OCI-LY3 (cell line): Measurements from ENCODE around the gene LPP.
A peak's percentile ranks its signal among the peaks of the same experiment; 100 is the strongest.

Experiments used
- CTCF ChIP-seq: fragments of 200-600, 300-600 bp; sonication (generic); IDR thresholded peaks from 2 replicates; pipeline ENCODE4 v1.5.1; 2014; ENCODE audit warnings: antibody characterized with exemption, low read length, low read depth
- EZH2phosphoT487 ChIP-seq: fragments of 200-600 bp; shearing (Covaris generic); IDR thresholded peaks from 2 replicates; pipeline ENCODE4 v1.6.1; 2018; ENCODE audit warnings: antibody characterized with exemption, mixed run types, low read depth

GRCh38 chr3:188830893-188831292 lies 676.9 kb downstream of the LPP start:
- peak; percentile 67 for TF ChIP-seq CTCF
- TF ChIP-seq EZH2phosphoT487: no peak
